H9 (cell line): ENCODE data around the gene SLITRK2. TPM values are rescaled to one million over a fixed set of nuclear protein-coding genes. Genes with fewer than 3 reads are reported as not detected.

ENCODE experiments used
- DNase-seq: peaks from one replicate; pipeline ENCODE4 v3.0.0-alpha.2; 2017
- H2AFZ ChIP-seq: one replicate; pipeline ENCODE4 v1.6.1; 2013; ENCODE audit warnings: mild to moderate bottlenecking, low read length, control low read depth, moderate library complexity
- H2AK5ac ChIP-seq: 2 replicates; pipeline ENCODE4 v1.6.1; 2013; ENCODE audit warnings: low read length, control low read depth, mixed read lengths; ENCODE audit not compliant: insufficient read length
- H2BK120ac ChIP-seq: one replicate; pipeline ENCODE4 v1.6.1; 2013; ENCODE audit warnings: low read depth, mild to moderate bottlenecking, low read length, control low read depth, inconsistent platforms; ENCODE audit not compliant: poor library complexity, severe bottlenecking
- H2BK12ac ChIP-seq: 2 replicates; pipeline ENCODE4 v1.6.1; 2013; ENCODE audit warnings: low read length, control low read depth, mixed read lengths, low read depth; ENCODE audit not compliant: insufficient read length
- H2BK15ac ChIP-seq: 2 replicates; pipeline ENCODE4 v1.6.1; 2013; ENCODE audit warnings: low read depth, low read length, control low read depth
- H2BK20ac ChIP-seq: one replicate; pipeline ENCODE4 v1.6.1; 2013; ENCODE audit warnings: low read depth, mild to moderate bottlenecking, low read length, control low read depth, inconsistent platforms; ENCODE audit not compliant: poor library complexity, severe bottlenecking
- H2BK5ac ChIP-seq: 2 replicates; pipeline ENCODE4 v1.6.1; 2013; ENCODE audit warnings: low read length, control low read depth, mixed read lengths; ENCODE audit not compliant: insufficient read length
- H3K14ac ChIP-seq: 2 replicates; pipeline ENCODE4 v1.6.1; 2013; ENCODE audit warnings: low read length, control low read depth; ENCODE audit not compliant: insufficient read depth
- H3K18ac ChIP-seq: 2 replicates; pipeline ENCODE4 v1.6.1; 2013; ENCODE audit warnings: low read depth, mild to moderate bottlenecking, mixed read lengths, low read length, control low read depth; ENCODE audit not compliant: insufficient read length
- H3K23ac ChIP-seq: 2 replicates; pipeline ENCODE4 v1.6.1; 2013; ENCODE audit warnings: low read length, control low read depth, mixed read lengths, low read depth; ENCODE audit not compliant: insufficient read length
- H3K23me2 ChIP-seq: 2 replicates; pipeline ENCODE4 v1.6.1; 2013; ENCODE audit warnings: low read depth, mild to moderate bottlenecking, mixed read lengths, low read length, control low read depth; ENCODE audit not compliant: insufficient read length, poor library complexity, severe bottlenecking
- H3K27ac ChIP-seq: 2 replicates; pipeline ENCODE4 v1.5.1; 2013; ENCODE audit warnings: low read length, control low read depth, mixed read lengths, low read depth; ENCODE audit not compliant: insufficient read length
- H3K27me3 ChIP-seq: 2 replicates; pipeline ENCODE4 v1.6.1; 2013; ENCODE audit warnings: low read length, control low read depth, inconsistent platforms; ENCODE audit not compliant: insufficient read depth
- H3K4ac ChIP-seq: 2 replicates; pipeline ENCODE4 v1.6.1; 2013; ENCODE audit warnings: low read depth, mild to moderate bottlenecking, control low read depth, inconsistent platforms, low read length, moderate library complexity
- H3K4me1 ChIP-seq: 2 replicates; pipeline ENCODE4 v1.6.1; 2013; ENCODE audit warnings: low read length, control low read depth, inconsistent platforms; ENCODE audit not compliant: insufficient read depth
- H3K4me2 ChIP-seq: 2 replicates; pipeline ENCODE4 v1.6.1; 2013; ENCODE audit warnings: low read length, control low read depth, mixed read lengths; ENCODE audit not compliant: insufficient read length, insufficient read depth
- H3K56ac ChIP-seq: 2 replicates; pipeline ENCODE4 v1.6.1; 2013; ENCODE audit warnings: low read depth, mild to moderate bottlenecking, mixed read lengths, low read length, control low read depth; ENCODE audit not compliant: insufficient read length
- H3K79me1 ChIP-seq: 2 replicates; pipeline ENCODE4 v1.6.1; 2013; ENCODE audit warnings: low read depth, mild to moderate bottlenecking, moderate library complexity, low read length, control low read depth, inconsistent platforms; ENCODE audit not compliant: insufficient read depth, poor library complexity, severe bottlenecking
- H3K79me2 ChIP-seq: 2 replicates; pipeline ENCODE4 v1.6.1; 2013; ENCODE audit warnings: low read length, control low read depth, inconsistent platforms; ENCODE audit not compliant: insufficient read depth
- H3K9ac ChIP-seq: 2 replicates; pipeline ENCODE4 v1.6.1; 2013; ENCODE audit warnings: low read length, control low read depth, mixed read lengths; ENCODE audit not compliant: insufficient read length; ENCODE audit errors: extremely low read depth
- H3K9me3 ChIP-seq: one replicate; pipeline ENCODE4 v1.6.1; 2013; ENCODE audit warnings: low read depth, low read length, inconsistent platforms; ENCODE audit not compliant: control insufficient read depth
- H3T11ph ChIP-seq: one replicate; pipeline ENCODE4 v1.6.1; 2013; ENCODE audit warnings: mild to moderate bottlenecking, low read length, control low read depth, inconsistent platforms
- H4K20me1 ChIP-seq: one replicate; pipeline ENCODE4 v1.6.1; 2013; ENCODE audit not compliant: control insufficient read depth, insufficient read length, insufficient read depth
- H4K5ac ChIP-seq: 2 replicates; pipeline ENCODE4 v1.6.1; 2013; ENCODE audit warnings: low read depth, mild to moderate bottlenecking, mixed read lengths, low read length, control low read depth; ENCODE audit not compliant: insufficient read length
- H4K8ac ChIP-seq: replicated peaks from 2 replicates; pipeline ENCODE4 v1.6.1; 2013; ENCODE audit warnings: low read length, control low read depth, mixed read lengths, low read depth; ENCODE audit not compliant: insufficient read length
- H4K91ac ChIP-seq: 2 replicates; pipeline ENCODE4 v1.6.1; 2013; ENCODE audit warnings: low read depth, mild to moderate bottlenecking, moderate library complexity, mixed read lengths, low read length, control low read depth; ENCODE audit not compliant: insufficient read length
- H3K27ac Mint-ChIP-seq, 3 experiments: 2 replicates in 2 of 3; 3 replicates in 1 of 3; pipeline ENCODE4 v1.8.0; 2020 to 2021; ENCODE audit warnings: mixed read lengths in 3 of 3, mild to moderate bottlenecking in 1 of 3, moderate library complexity in 1 of 3
- H3K27me3 Mint-ChIP-seq: 2 replicates; pipeline ENCODE4 v1.8.0; 2021; ENCODE audit warnings: low read depth, mild to moderate bottlenecking, moderate library complexity, mixed read lengths
- H3K36me3 Mint-ChIP-seq, 3 experiments: 2 replicates in 2 of 3; 3 replicates in 1 of 3; pipeline ENCODE4 v1.8.0; 2020 to 2021; ENCODE audit warnings: low read depth in 3 of 3, mixed read lengths in 3 of 3; ENCODE audit not compliant: insufficient read depth in 1 of 3
- H3K4me1 Mint-ChIP-seq, 2 experiments: 2 replicates each; pipeline ENCODE4 v1.8.0; 2020; ENCODE audit warnings: mixed read lengths in 2 of 2
- H3K4me3 Mint-ChIP-seq, 2 experiments: 2 replicates in 1 of 2; 3 replicates in 1 of 2; pipeline ENCODE4 v1.8.0; 2020 to 2021; ENCODE audit warnings: mild to moderate bottlenecking in 2 of 2, mixed read lengths in 2 of 2, moderate library complexity in 1 of 2
- H3K9me3 Mint-ChIP-seq, 2 experiments: 2 replicates in 1 of 2; 3 replicates in 1 of 2; pipeline ENCODE4 v1.8.0; 2020; ENCODE audit warnings: mild to moderate bottlenecking in 2 of 2, mixed read lengths in 2 of 2, moderate library complexity in 1 of 2
- CTCF ChIP-seq: fragments of 200-600 bp; sonication (generic); conservative IDR thresholded peaks from 3 replicates; pipeline ENCODE4 v1.8.0; 2021; ENCODE audit warnings: antibody characterized with exemption, mild to moderate bottlenecking
- WGBS: extraction: QIAGEN DNeasy Blood & Tissue Kit; methylation state at CpG from one replicate; pipeline ENCODE4 v1.1.7; 2013; ENCODE audit warnings: missing lambda C conversion rate, low lambda C conversion rate, mixed read lengths; ENCODE audit not compliant: insufficient read length; ENCODE audit errors: extremely low coverage; 5-methylcytosine and 5-hydroxymethylcytosine counted together
- total RNA-seq: library from RNA; stranded (reverse); gene quantifications from 2 replicates; pipeline ENCODE4 v1.2.1, GENCODE V29; 2021

Gene SLITRK2
- total RNA-seq, 1 experiment from 2014 or later = 0.09 TPM

DNA sequence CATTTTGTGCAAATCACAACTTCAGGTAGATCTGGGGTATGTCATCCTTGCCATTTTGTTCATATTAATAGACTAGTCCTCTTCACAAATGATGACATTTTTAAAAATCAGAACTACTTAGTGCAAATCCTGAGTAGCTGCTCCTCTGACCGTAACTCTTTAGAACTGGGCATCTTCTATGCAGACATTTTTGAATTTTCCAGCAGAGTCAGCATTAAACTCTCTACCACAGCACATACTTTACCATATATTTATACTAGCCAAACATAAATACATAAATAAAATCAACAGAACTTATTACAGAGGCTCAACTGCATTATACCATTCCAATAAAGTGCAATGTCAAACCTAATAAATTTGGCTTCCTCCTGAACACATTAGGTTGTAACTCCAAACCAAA lies 4.5 kb upstream of the SLITRK2 start:
- H3K18ac ChIP-seq = no peak overlapping the region
- H3K9ac ChIP-seq = no peak overlapping the region
- no peak overlapping the region for H3K27ac Mint-ChIP-seq
- peaks cover 18% of the 10 kb centered on the region; the same call in 1 of the 2 replicates for H3K27me3 ChIP-seq
- peaks cover 16% of the 10 kb centered on the region for H3K9me3 ChIP-seq
- no peak overlapping the region for H3T11ph ChIP-seq
- H3K4me2 ChIP-seq = no peak overlapping the region
- no peak for TF ChIP-seq CTCF
- H3K36me3 Mint-ChIP-seq = no peaks in the 10 kb centered on the region
- no peak overlapping the region for H3K23ac ChIP-seq
- no peak overlapping the region for H3K14ac ChIP-seq
- peaks cover 8% of the 10 kb centered on the region for H3K23me2 ChIP-seq
- H2BK5ac ChIP-seq = no peak overlapping the region
- peaks cover 55 to 56% of the 10 kb centered on the region in 2 experiments for H3K9me3 Mint-ChIP-seq
- no peak overlapping the region for H2AK5ac ChIP-seq
- H3K27me3 Mint-ChIP-seq = peaks cover 94% of the 10 kb centered on the region
- DNase-seq = no peak
- no peaks in the 10 kb centered on the region for H3K79me2 ChIP-seq
- H3K79me1 ChIP-seq = no peaks in the 10 kb centered on the region
- peaks cover 0 to 7% of the 10 kb centered on the region in 2 experiments; a peak in 2 of 4 replicates for H3K4me1 Mint-ChIP-seq
- H3K56ac ChIP-seq = no peak overlapping the region
- H4K8ac ChIP-seq = no peak overlapping the region
- H4K5ac ChIP-seq = no peak overlapping the region
- no peak overlapping the region for H2BK12ac ChIP-seq
- H2BK15ac ChIP-seq = no peak overlapping the region
- no peak overlapping the region for H2BK20ac ChIP-seq
- H4K20me1 ChIP-seq = no peaks in the 10 kb centered on the region
- no peak overlapping the region for H3K4me3 Mint-ChIP-seq
- H3K4me1 ChIP-seq = no peaks in the 10 kb centered on the region
- whole genome bisulfite sequencing = no CpG with 5 or more reads among the region's 1 CpG
- H3K27ac ChIP-seq = no peak overlapping the region
- H4K91ac ChIP-seq = no peak overlapping the region
- H3K4ac ChIP-seq = no peak overlapping the region
- no peak overlapping the region for H2AFZ ChIP-seq
- H2BK120ac ChIP-seq = no peak overlapping the region
